Measurements from ENCODE around the gene PTGDR2. TPM values are rescaled to one million over a fixed set of nuclear protein-coding genes. Genes with fewer than 3 reads are reported as not detected.
A peak's percentile ranks its signal among the peaks of the same experiment; 100 is the strongest.

PTGDR2 gene
- total RNA-seq, 1 experiment from 2014 or later = 0.12 TPM

GRCh38 chr11:60841797-60842667 lies 13.7 kb downstream of the PTGDR2 start, which contains the start of gene CCDC86 (continued):
- TF ChIP-seq EZH2 (IDR thresholded peaks at IDR 0.05) (no peak), SIN3A (IDR thresholded peaks at IDR 0.05; ENCODE audit: low read depth) (peak; percentile 100), JUND (IDR thresholded peaks at IDR 0.05) (no peak), CEBPB (IDR thresholded peaks at IDR 0.05; ENCODE audit: low read depth) (no peak), FOSL1 (IDR thresholded peaks at IDR 0.05; ENCODE audit: low read depth) (no peak), ELF1 (IDR thresholded peaks at IDR 0.05; ENCODE audit: borderline replicate concordance, low read depth) (no peak), POLR2A (IDR thresholded peaks at IDR 0.05; ENCODE audit: borderline replicate concordance, extremely low read depth, insufficient read depth, insufficient read length) (no peak), CBX3 (IDR thresholded peaks at IDR 0.05; ENCODE audit: low read depth) (0 out of 2 replicates have a peak, but pooled peaks have one; percentile 65), TCF7L2 (IDR thresholded peaks at IDR 0.05; ENCODE audit: borderline replicate concordance, extremely low read depth, insufficient read depth, insufficient read length) (peak; percentile 32), POLR2AphosphoS5 (IDR thresholded peaks at IDR 0.05; ENCODE audit: low read depth, low read length) (peak; percentile 71), SP1 (IDR thresholded peaks at IDR 0.05; ENCODE audit: low read depth) (peak; percentile 95), ZFX (IDR thresholded peaks at IDR 0.05) (peak; percentile 63)
- TF ChIP-seq, protein P1, sequence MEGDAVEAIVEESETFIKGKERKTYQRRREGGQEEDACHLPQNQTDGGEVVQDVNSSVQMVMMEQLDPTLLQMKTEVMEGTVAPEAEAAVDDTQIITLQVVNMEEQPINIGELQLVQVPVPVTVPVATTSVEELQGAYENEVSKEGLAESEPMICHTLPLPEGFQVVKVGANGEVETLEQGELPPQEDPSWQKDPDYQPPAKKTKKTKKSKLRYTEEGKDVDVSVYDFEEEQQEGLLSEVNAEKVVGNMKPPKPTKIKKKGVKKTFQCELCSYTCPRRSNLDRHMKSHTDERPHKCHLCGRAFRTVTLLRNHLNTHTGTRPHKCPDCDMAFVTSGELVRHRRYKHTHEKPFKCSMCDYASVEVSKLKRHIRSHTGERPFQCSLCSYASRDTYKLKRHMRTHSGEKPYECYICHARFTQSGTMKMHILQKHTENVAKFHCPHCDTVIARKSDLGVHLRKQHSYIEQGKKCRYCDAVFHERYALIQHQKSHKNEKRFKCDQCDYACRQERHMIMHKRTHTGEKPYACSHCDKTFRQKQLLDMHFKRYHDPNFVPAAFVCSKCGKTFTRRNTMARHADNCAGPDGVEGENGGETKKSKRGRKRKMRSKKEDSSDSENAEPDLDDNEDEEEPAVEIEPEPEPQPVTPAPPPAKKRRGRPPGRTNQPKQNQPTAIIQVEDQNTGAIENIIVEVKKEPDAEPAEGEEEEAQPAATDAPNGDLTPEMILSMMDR (IDR thresholded peaks at IDR 0.05 in 2 of 3, conservative IDR thresholded peaks at IDR 0.05 in 1 of 3; ENCODE audit: borderline replicate concordance in 1 of 3, insufficient read depth in 1 of 3, low read depth in 2 of 3, low read length in 2 of 3) = no peak
- TF ChIP-seq, protein P2, sequence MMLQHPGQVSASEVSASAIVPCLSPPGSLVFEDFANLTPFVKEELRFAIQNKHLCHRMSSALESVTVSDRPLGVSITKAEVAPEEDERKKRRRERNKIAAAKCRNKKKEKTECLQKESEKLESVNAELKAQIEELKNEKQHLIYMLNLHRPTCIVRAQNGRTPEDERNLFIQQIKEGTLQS (IDR thresholded peaks at IDR 0.05) = no peak

Measured in HCT116 (cell line).